Measurements from ENCODE around the gene PAN2. TPM values are rescaled to one million over a fixed set of nuclear protein-coding genes. Genes with fewer than 3 reads are reported as not detected.

Gene PAN2
- total RNA-seq, 1 donor, result 10.5 TPM

GRCh38 chr12:56375598-56376434, 42.0 kb upstream of the PAN2 start:
- Histone ChIP-seq H4K20me1 (ENCODE audit: insufficient read depth, low read length) (no peaks in the 10 kb centered on the region), H3K4me3 (ENCODE audit: insufficient read depth, low read length) (no peak overlapping the region), H3K4me2 (ENCODE audit: insufficient read depth, low read length) (no peak overlapping the region), H3K4me1 (ENCODE audit: insufficient read depth, low read length) (no peaks in the 10 kb centered on the region), H3K36me3 (ENCODE audit: insufficient read depth, low read length) (no peaks in the 10 kb centered on the region), H3K27me3 (ENCODE audit: insufficient read depth, low read length) (no peaks in the 10 kb centered on the region), H2AFZ (ENCODE audit: low read length) (no peak overlapping the region), H3K79me2 (ENCODE audit: insufficient read depth, low read length) (no peaks in the 10 kb centered on the region), H3K9me3 (ENCODE audit: low read depth, low read length) (no peaks in the 10 kb centered on the region), H3K27ac (ENCODE audit: low read depth, low read length) (no peak overlapping the region)
- no peak for TF ChIP-seq CTCF (IDR thresholded peaks at IDR 0.05; ENCODE audit: extremely low read depth, low read depth, low read length)
- no peak for DNase-seq (ENCODE audit: insufficient read length, low spot score, missing footprints)

GRCh38 chr12:56374726-56375597, 41.2 kb upstream of the PAN2 start:
- no peak overlapping the region for H3K27ac ChIP-seq (ENCODE audit: low read depth, low read length)
- DNase-seq (ENCODE audit: insufficient read length, low spot score, missing footprints), result no peak
- H3K36me3 ChIP-seq (ENCODE audit: insufficient read depth, low read length), result no peaks in the 10 kb centered on the region
- no peak overlapping the region for H2AFZ ChIP-seq (ENCODE audit: low read length)
- TF ChIP-seq CTCF (IDR thresholded peaks at IDR 0.05; ENCODE audit: extremely low read depth, low read depth, low read length), result no peak
- no peaks in the 10 kb centered on the region for H3K9me3 ChIP-seq (ENCODE audit: low read depth, low read length)
- no peaks in the 10 kb centered on the region for H3K4me1 ChIP-seq (ENCODE audit: insufficient read depth, low read length)
- H4K20me1 ChIP-seq (ENCODE audit: insufficient read depth, low read length), result no peaks in the 10 kb centered on the region
- H3K79me2 ChIP-seq (ENCODE audit: insufficient read depth, low read length), result no peaks in the 10 kb centered on the region
- H3K4me2 ChIP-seq (ENCODE audit: insufficient read depth, low read length), result no peak overlapping the region
- H3K27me3 ChIP-seq (ENCODE audit: insufficient read depth, low read length), result no peaks in the 10 kb centered on the region
- no peak overlapping the region for H3K4me3 ChIP-seq (ENCODE audit: insufficient read depth, low read length)

GRCh38 chr12:56373515-56373914, 39.7 kb upstream of the PAN2 start:
- no peak overlapping the region for H3K27ac ChIP-seq (ENCODE audit: low read depth, low read length)
- H3K4me2 ChIP-seq (ENCODE audit: insufficient read depth, low read length), result no peak overlapping the region
- H3K4me1 ChIP-seq (ENCODE audit: insufficient read depth, low read length), result no peaks in the 10 kb centered on the region
- no peak for DNase-seq (ENCODE audit: insufficient read length, low spot score, missing footprints)
- no peak overlapping the region for H3K4me3 ChIP-seq (ENCODE audit: insufficient read depth, low read length)
- no peaks in the 10 kb centered on the region for H3K27me3 ChIP-seq (ENCODE audit: insufficient read depth, low read length)
- no peaks in the 10 kb centered on the region for H4K20me1 ChIP-seq (ENCODE audit: insufficient read depth, low read length)
- H3K9me3 ChIP-seq (ENCODE audit: low read depth, low read length), result no peaks in the 10 kb centered on the region
- H3K36me3 ChIP-seq (ENCODE audit: insufficient read depth, low read length), result no peaks in the 10 kb centered on the region
- H2AFZ ChIP-seq (ENCODE audit: low read length), result no peak overlapping the region
- no peaks in the 10 kb centered on the region for H3K79me2 ChIP-seq (ENCODE audit: insufficient read depth, low read length)
- no peak for TF ChIP-seq CTCF (IDR thresholded peaks at IDR 0.05; ENCODE audit: extremely low read depth, low read depth, low read length)

GRCh38 chr12:56366948-56367347, 33.1 kb upstream of the PAN2 start:
- Histone ChIP-seq H3K27me3 (ENCODE audit: insufficient read depth, low read length) (no peaks in the 10 kb centered on the region), H3K27ac (ENCODE audit: low read depth, low read length) (no peak overlapping the region), H3K4me2 (ENCODE audit: insufficient read depth, low read length) (no peak overlapping the region), H4K20me1 (ENCODE audit: insufficient read depth, low read length) (no peaks in the 10 kb centered on the region), H3K9me3 (ENCODE audit: low read depth, low read length) (no peaks in the 10 kb centered on the region), H3K4me3 (ENCODE audit: insufficient read depth, low read length) (no peak overlapping the region), H2AFZ (ENCODE audit: low read length) (no peak overlapping the region), H3K4me1 (ENCODE audit: insufficient read depth, low read length) (no peaks in the 10 kb centered on the region), H3K36me3 (ENCODE audit: insufficient read depth, low read length) (no peaks in the 10 kb centered on the region), H3K79me2 (ENCODE audit: insufficient read depth, low read length) (no peaks in the 10 kb centered on the region)
- DNase-seq (ENCODE audit: insufficient read length, low spot score, missing footprints), result no peak
- TF ChIP-seq CTCF (IDR thresholded peaks at IDR 0.05; ENCODE audit: extremely low read depth, low read depth, low read length), result no peak

All from osteoblast (primary cell).